Measurements from ENCODE around the gene TRIM72.
A peak's percentile ranks its signal among the peaks of the same experiment; 100 is the strongest.
"Not testable (repeated sequence)": the region's sequence is repeated elsewhere in the genome, so short reads cannot be mapped to it uniquely, and the experiment has no call there.

Gene TRIM72

GRCh38 chr16:31258366-31258765 lies 44.4 kb downstream of the TRIM72 start:
- DNase-seq (ENCODE audit: low read depth): no peak

GRCh38 chr16:31260136-31260931 lies 46.4 kb downstream of the TRIM72 start:
- no peak for DNase-seq (ENCODE audit: low read depth)

DNA sequence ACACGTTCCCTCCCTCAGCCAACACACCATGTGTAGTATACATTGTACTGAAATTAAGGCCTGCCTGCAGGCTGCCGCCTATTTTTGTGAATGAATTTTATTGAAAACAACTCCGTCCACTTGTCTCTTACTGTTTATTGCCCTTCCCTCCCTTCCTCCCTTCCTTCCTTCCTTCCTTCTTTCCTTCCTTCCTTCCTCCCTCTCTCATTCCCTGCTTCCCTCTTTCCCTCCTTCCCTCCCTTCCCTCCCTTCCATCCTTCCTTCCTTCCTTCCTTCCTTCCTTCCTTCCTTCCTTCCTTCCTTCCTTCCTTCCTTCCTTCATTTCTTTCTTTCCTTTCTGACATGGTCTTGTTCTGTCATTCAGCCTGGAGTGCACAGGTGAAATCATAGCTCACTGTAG lies 48.2 kb downstream of the TRIM72 start:
- DNase-seq (ENCODE audit: low read depth): no peak

GRCh38 chr16:31265329-31266245 lies 51.7 kb downstream of the TRIM72 start:
- DNase-seq (ENCODE audit: low read depth): peak; percentile 63

- no peak for DNase-seq (ENCODE audit: low read depth)
Observed at GRCh38 chr16:31267332-31268032, 53.6 kb downstream of the TRIM72 start.

DNA sequence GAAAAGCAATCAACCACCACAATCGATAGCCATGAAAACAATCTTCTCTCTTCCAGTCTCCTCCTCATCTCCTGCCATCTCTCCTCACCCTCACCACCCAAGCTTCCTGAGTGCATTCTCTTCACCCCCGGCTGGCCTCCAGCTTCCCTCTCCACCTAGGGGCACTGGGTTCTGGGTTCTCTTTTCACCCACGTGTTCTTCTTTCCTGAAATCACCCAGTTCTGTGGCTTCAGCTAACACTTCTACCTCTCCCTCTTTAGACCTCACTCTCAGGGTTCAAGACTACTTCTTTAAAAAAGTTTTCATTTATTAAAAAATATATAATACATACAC lies 54.1 kb downstream of the TRIM72 start:
- no peak for DNase-seq (ENCODE audit: low read depth)

DNA sequence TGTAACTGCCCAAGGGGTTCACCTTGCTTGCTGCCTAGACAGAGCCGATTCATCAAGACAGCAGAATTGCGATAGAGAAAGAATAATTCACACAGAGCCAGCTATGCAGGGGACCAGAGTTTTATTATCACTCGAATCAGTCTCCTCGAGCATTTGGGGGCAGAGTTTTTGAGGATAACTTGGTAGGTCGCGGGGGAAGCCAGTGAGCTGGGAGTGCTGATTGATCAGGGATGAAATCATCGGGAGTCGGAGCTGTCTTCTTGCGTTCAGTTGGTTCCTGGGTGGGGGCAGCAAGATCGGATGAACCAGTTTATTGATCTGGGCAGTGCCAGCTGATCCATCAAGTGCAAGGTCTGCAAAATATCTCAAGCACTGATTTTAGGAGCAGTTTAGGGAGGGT lies 55.0 kb downstream of the TRIM72 start:
- DNase-seq (ENCODE audit: low read depth): no peak

DNA sequence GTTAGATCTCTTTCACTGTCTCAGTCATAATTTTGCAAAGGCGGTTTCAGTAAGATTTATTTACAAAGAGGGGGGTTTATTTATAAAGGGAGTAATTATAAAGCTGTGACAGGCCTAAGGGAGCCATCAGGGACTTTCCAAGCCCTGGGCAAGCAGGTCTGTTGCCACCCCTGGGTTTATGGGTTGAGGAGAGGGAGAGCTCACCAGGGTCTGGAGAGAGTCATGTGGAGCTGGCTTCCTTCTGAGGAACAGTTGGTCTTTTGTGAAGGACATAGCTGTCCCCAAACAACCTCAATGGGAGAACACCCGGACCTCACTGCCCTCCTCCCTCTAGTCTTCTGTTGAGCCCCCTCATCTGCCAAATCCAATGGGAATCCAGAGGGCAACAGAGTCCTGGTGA lies 55.6 kb downstream of the TRIM72 start:
- DNase-seq (ENCODE audit: low read depth): no peak

DNA sequence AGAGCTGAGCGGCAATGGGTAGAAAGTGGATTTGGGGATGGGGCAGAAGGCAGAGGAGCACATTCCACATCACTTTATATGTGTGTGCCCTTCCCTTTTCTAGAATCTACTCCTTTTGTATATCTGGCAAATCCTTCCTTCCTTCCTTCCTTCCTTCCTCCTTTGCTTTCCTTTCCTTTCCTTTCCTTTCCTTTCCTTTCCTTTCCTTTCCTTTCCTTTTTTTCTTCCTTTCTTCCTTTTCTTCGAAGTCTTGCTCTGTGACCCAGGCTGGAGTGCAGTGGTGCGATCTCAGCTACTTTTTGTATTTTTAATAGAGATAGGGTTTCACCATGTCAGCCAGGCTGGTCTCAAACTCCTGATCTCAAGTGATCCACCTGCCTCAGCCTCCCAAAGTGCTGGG lies 56.1 kb downstream of the TRIM72 start:
- DNase-seq (ENCODE audit: low read depth): not testable (repeated sequence)

DNA sequence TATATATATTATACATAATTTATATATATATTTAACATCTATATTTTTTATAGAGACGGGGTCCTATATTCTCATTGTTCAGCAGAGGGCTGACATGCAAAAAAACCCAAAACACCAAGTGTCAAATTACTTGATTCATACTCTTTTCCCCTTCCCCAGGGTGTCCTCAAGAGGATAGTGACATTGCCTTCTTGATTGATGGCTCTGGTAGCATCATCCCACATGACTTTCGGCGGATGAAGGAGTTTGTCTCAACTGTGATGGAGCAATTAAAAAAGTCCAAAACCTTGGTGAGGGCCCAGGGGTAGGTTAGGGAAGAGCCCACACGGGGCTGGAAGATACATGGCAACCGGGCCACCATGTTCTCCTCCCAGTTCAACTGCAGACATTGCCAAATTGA lies 56.9 kb downstream of the TRIM72 start:
- no peak for DNase-seq (ENCODE audit: low read depth)

DNA sequence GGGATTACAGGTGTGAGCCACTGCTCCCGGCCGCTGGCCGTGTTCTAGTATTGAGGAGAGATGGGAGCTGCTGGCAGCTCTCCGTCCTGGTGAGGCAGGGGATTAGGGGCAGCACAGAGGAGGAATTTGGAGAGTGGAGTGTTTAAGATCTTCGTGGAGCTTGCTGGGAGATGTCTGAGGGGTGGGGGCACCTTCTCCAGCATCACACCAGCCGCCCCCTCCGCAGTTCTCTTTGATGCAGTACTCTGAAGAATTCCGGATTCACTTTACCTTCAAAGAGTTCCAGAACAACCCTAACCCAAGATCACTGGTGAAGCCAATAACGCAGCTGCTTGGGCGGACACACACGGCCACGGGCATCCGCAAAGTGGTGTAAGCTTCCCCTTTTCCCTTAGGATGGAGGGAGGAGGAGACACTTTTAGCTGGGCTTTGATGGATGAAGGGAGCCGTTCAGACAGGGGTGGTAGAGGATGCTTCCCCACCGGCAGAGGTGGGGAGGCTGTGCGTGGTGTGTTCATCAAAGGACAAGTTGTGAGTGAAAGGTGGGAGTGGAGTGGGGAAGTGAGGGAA lies 57.8 kb downstream of the TRIM72 start:
- DNase-seq (ENCODE audit: low read depth): no peak

DNA sequence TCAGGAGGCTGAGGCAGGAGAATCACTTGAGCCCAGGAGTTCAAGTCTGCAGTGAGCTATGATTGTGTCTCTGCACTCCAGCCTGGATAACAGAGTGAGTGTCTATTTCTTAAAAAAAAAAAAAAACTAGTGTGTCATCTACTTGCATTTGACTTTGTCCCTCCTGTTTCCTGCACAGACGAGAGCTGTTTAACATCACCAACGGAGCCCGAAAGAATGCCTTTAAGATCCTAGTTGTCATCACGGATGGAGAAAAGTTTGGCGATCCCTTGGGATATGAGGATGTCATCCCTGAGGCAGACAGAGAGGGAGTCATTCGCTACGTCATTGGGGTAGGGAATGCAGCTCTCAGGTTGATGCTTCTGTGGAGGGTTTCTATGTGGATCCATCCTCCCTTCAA lies 59.3 kb downstream of the TRIM72 start:
- no peak for DNase-seq (ENCODE audit: low read depth)

- DNase-seq (ENCODE audit: low read depth): no peak
Observed at GRCh38 chr16:31273676-31274075, 59.8 kb downstream of the TRIM72 start.

DNA sequence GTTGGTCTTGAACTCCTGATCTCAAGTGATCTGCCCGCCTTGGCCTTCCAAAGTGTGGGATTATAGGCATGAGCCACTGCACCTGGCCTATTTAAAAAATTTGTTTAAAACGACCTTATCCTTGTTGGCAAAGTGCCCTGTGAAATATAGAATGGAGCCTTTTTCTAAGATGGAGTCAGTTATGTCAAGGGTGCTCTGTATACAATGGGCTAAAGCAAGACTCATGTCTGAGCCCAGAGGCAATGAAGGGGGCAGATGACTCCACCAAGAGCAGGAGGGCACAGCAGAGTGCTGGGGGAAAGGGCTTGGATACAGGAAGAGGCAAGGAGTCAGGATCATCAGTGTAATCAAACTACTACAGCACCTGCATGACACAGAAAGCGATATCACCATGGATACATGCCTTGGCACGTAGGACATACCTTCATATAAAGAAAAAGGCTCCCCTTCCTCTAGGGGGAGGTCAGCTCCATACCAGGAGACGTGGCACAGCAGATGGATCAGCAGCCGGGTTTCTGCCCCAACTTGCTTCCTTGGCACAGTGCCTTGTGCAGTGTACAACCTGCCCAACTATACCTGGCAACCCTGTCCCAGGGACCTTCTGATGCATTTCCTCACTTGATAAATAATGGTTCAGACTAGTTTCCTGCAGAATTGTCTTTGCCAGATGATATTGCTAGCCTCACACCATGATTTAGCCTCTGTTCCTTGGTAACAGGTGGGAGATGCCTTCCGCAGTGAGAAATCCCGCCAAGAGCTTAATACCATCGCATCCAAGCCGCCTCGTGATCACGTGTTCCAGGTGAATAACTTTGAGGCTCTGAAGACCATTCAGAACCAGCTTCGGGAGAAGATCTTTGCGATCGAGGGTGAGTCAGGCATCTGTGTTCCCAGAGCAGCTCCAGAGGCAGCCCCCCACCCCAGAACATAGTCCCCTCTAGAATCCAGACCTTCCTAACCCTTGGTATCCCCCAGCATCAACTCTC lies 61.2 kb downstream of the TRIM72 start:
- no peak for DNase-seq (ENCODE audit: low read depth)

- no peak for DNase-seq (ENCODE audit: low read depth)
Observed at GRCh38 chr16:31276600-31276999, 62.7 kb downstream of the TRIM72 start.

GRCh38 chr16:31277659-31278260 lies 63.8 kb downstream of the TRIM72 start:
- DNase-seq (ENCODE audit: low read depth): no peak

GRCh38 chr16:31278853-31279252 lies 64.9 kb downstream of the TRIM72 start:
- DNase-seq (ENCODE audit: low read depth): not testable (repeated sequence)
